Gastrocnemius medialis (tissue), 4 donors: ENCODE results near the gene SH3BP4. TPM values are rescaled to one million over a fixed set of nuclear protein-coding genes. Genes with fewer than 3 reads are reported as not detected.

Experiments
- ATAC-seq, 2 donors: fragments of 150-250 bp; one replicate each; pipeline ENCODE4 v1.9.1; 2016
- DNase-seq, 2 donors: peaks; one replicate each; pipeline ENCODE4 v3.0.0-alpha.2; 2019
- H3K27ac ChIP-seq, 4 donors: fragments of 200-600 bp; sonication (generic); 1 replicate in 1 of 4; 2 replicates in 3 of 4; pipeline ENCODE4 v1.5.1; 2016 to 2018; ENCODE audit warnings: mild to moderate bottlenecking in 2 of 4, moderate library complexity in 1 of 4
- H3K27me3 ChIP-seq, 3 donors: fragments of 200-600 bp; sonication (generic) in 2 of 3; 1 replicate in 1 of 3; 2 replicates in 2 of 3; pipeline versions ENCODE4 v1.5.1 to v1.6.0; 2016 to 2019; ENCODE audit warnings: mild to moderate bottlenecking in 1 of 3, moderate library complexity in 1 of 3
- H3K36me3 ChIP-seq, 2 donors: fragments of 200-600 bp; sonication (generic) in 1 of 2; one replicate each; pipeline ENCODE4 v1.5.1; 2017 to 2018
- H3K4me1 ChIP-seq, 2 donors: fragments of 200-600 bp; sonication (generic) in 1 of 2; one replicate each; pipeline ENCODE4 v1.5.1; 2016 to 2017; ENCODE audit warnings: mild to moderate bottlenecking in 2 of 2
- H3K4me3 ChIP-seq, 4 donors: fragments of 200-600 bp; sonication (generic) in 3 of 4; 1 replicate in 1 of 4; 2 replicates in 3 of 4; pipeline ENCODE4 v1.5.1; 2016 to 2019; ENCODE audit warnings: mild to moderate bottlenecking in 2 of 4
- H3K9me3 ChIP-seq, 3 donors: fragments of 200-600 bp; sonication (generic) in 2 of 3; 1 replicate in 1 of 3; 2 replicates in 2 of 3; pipeline ENCODE4 v1.5.1; 2016 to 2019
- CTCF ChIP-seq, 5 experiments: fragments of 450-650 bp in 3 of 5; fragments of 200-600 bp in 2 of 5; sonication (generic) in 2 of 5; IDR thresholded peaks in 4 of 5; conservative IDR thresholded peaks in 1 of 5; 1 replicate in 4 of 5; 2 replicates in 1 of 5; pipeline ENCODE4 v1.5.1; 2016 to 2019; ENCODE audit warnings: antibody characterized with exemption in 5 of 5, mild to moderate bottlenecking in 3 of 5, moderate library complexity in 3 of 5
- POLR2A ChIP-seq, 2 donors: fragments of 450-650 bp; IDR thresholded peaks; one replicate each; pipeline ENCODE4 v1.6.1; 2017; ENCODE audit warnings: antibody characterized with exemption in 2 of 2, mild to moderate bottlenecking in 2 of 2, moderate library complexity in 2 of 2
- in situ Hi-C, 4 donors: fragments of 200-750 bp; cut with MboI; loops; one replicate each; pipeline versions ENCODE4 v1.15.0 to v1.8.0; 2017; ENCODE audit warnings: low sequenced_read_pairs in 4 of 4
- intact Hi-C: fragments of 100-400 bp; cut with DNase I; formaldehyde crosslinking; loops from one replicate; pipeline ENCODE4 v1.15.1; 2023; ENCODE audit warnings: low total_unique reads
- total RNA-seq, 4 donors: library from RNA; depleted of rRNA; stranded (reverse); fragments of >200 nt; gene quantifications; one replicate each; pipeline versions ENCODE4 v1.1.0 to v1.2.3, GENCODE V29; 2016

Gene SH3BP4
- total RNA-seq, 4 donors from 2014 or later, result 10.2 to 36.9 (median 15.9) TPM

- Histone ChIP-seq H3K36me3 (no peaks in the 10 kb centered on the region), H3K4me3 (no peak overlapping the region), H3K9me3 (no peaks in the 10 kb centered on the region), H3K27ac (no peak overlapping the region), H3K4me1 (no peaks in the 10 kb centered on the region), H3K27me3 (no peaks in the 10 kb centered on the region)
- ATAC-seq, result no peak
- TF ChIP-seq CTCF (IDR thresholded peaks at IDR 0.05 in 4 of 5, conservative IDR thresholded peaks at IDR 0.05 in 1 of 5) (no peak), POLR2A (IDR thresholded peaks at IDR 0.05) (no peak)
- in situ Hi-C loops, result no loop called here
- DNase-seq, result no peak
- intact Hi-C loops, result no loop called here
These were observed 136.7 kb downstream of the SH3BP4 start for GRCh38 chr2:235088496-235088921.

- H3K27ac ChIP-seq, result no peak overlapping the region
- H3K36me3 ChIP-seq, result no peaks in the 10 kb centered on the region
- TF ChIP-seq POLR2A (IDR thresholded peaks at IDR 0.05) (no peak), CTCF (IDR thresholded peaks at IDR 0.05 in 4 of 5, conservative IDR thresholded peaks at IDR 0.05 in 1 of 5) (no peak)
- no peaks in the 10 kb centered on the region for H3K4me1 ChIP-seq
- intact Hi-C loops, result no loop called here
- in situ Hi-C loops, result no loop called here
- no peak for DNase-seq
- H3K27me3 ChIP-seq, result no peaks in the 10 kb centered on the region
- no peaks in the 10 kb centered on the region for H3K9me3 ChIP-seq
- ATAC-seq, result no peak
- H3K4me3 ChIP-seq, result no peak overlapping the region
These were observed 139.6 kb downstream of the SH3BP4 start for GRCh38 chr2:235091421-235091820.

DNA sequence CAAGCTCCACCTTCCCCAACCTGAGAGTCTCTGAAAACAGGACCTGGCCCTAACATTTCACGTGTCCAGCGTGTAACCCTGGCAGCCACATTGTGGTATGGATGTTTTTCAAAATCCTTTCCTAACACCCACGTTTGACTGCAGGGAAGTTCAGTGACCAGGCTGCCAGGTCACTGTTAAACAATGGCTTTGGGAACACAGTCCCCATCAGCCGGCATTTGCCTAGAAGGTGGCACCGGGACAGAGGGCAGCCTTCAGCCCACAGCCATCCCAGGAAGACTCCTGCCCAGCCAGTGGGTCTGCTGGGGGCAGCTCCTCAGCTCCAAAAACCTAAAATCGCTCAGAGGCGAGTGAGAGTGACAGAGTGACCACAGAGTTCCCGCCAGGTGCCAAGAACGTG lies 140.2 kb downstream of the SH3BP4 start:
- H3K27ac ChIP-seq, result no peak overlapping the region
- H3K4me1 ChIP-seq, result no peaks in the 10 kb centered on the region
- intact Hi-C loops, result no loop called here
- H3K9me3 ChIP-seq, result no peaks in the 10 kb centered on the region
- no peak overlapping the region for H3K4me3 ChIP-seq
- in situ Hi-C loops, result no loop called here
- DNase-seq (no peak), ATAC-seq (no peak)
- TF ChIP-seq CTCF (IDR thresholded peaks at IDR 0.05 in 4 of 5, conservative IDR thresholded peaks at IDR 0.05 in 1 of 5), result no peak
- no peak for TF ChIP-seq POLR2A (IDR thresholded peaks at IDR 0.05)
- H3K36me3 ChIP-seq, result no peaks in the 10 kb centered on the region
- no peaks in the 10 kb centered on the region for H3K27me3 ChIP-seq

GRCh38 chr2:235092433-235093223 lies 140.8 kb downstream of the SH3BP4 start:
- DNase-seq, result no peak
- intact Hi-C loops (no loop called here), in situ Hi-C loops (no loop called here)
- TF ChIP-seq CTCF (IDR thresholded peaks at IDR 0.05 in 4 of 5, conservative IDR thresholded peaks at IDR 0.05 in 1 of 5) (no peak), POLR2A (IDR thresholded peaks at IDR 0.05) (no peak)
- Histone ChIP-seq H3K36me3 (no peaks in the 10 kb centered on the region), H3K27me3 (no peaks in the 10 kb centered on the region), H3K27ac (no peak overlapping the region), H3K4me3 (no peak overlapping the region), H3K9me3 (no peaks in the 10 kb centered on the region), H3K4me1 (no peaks in the 10 kb centered on the region)
- no peak for ATAC-seq
